Thymus (tissue), 11 donors: Measurements from ENCODE around the gene LIX1. TPM values are rescaled to one million over a fixed set of nuclear protein-coding genes. Genes with fewer than 3 reads are reported as not detected.
"Not testable (repeated sequence)": the region's sequence is repeated elsewhere in the genome, so short reads cannot be mapped to it uniquely, and the experiment has no call there.

Source experiments
- DNase-seq, 9 donors: peaks; one replicate each; pipeline ENCODE4 v3.0.0-alpha.2; 2013; ENCODE audit warnings: low spot score in 9 of 9, low read depth in 6 of 9, missing footprints in 1 of 9
- H3K27ac ChIP-seq, 2 donors: one replicate each; pipeline ENCODE4 v1.5.1; 2013; ENCODE audit warnings: control low read depth in 1 of 2, low read depth in 1 of 2, low read length in 1 of 2, mild to moderate bottlenecking in 1 of 2, moderate library complexity in 1 of 2
- H3K27me3 ChIP-seq, 2 donors: one replicate each; pipeline ENCODE4 v1.5.1; 2013; ENCODE audit warnings: low read length in 1 of 2; ENCODE audit not compliant: control insufficient read depth in 2 of 2, insufficient read depth in 1 of 2
- H3K36me3 ChIP-seq, 2 donors: one replicate each; pipeline ENCODE4 v1.5.1; 2013; ENCODE audit warnings: low read length in 1 of 2, mild to moderate bottlenecking in 1 of 2, moderate library complexity in 1 of 2; ENCODE audit not compliant: control insufficient read depth in 2 of 2, insufficient read depth in 2 of 2
- H3K4me1 ChIP-seq, 2 donors: one replicate each; pipeline ENCODE4 v1.5.1; 2013; ENCODE audit warnings: low read length in 2 of 2; ENCODE audit not compliant: control insufficient read depth in 2 of 2, insufficient read depth in 2 of 2
- H3K4me3 ChIP-seq, 2 donors: one replicate each; pipeline ENCODE4 v1.5.1; 2013; ENCODE audit warnings: low read length in 2 of 2, control low read depth in 1 of 2, mild to moderate bottlenecking in 1 of 2
- H3K9me3 ChIP-seq, 2 donors: one replicate each; pipeline ENCODE4 v1.5.1; 2013; ENCODE audit warnings: low read length in 1 of 2, mild to moderate bottlenecking in 1 of 2; ENCODE audit not compliant: control insufficient read depth in 2 of 2, insufficient read depth in 1 of 2
- WGBS: extraction: QIAGEN DNeasy Blood & Tissue Kit; methylation state at CpG from one replicate; pipeline ENCODE4 v1.1.7; 2013; 5-methylcytosine and 5-hydroxymethylcytosine counted together
- polyA plus RNA-seq: library from polyadenylated mRNA; stranded (reverse); fragments of 200-250 nt; gene quantifications from one replicate; pipeline ENCODE4 v1.2.3, GENCODE V29; 2013
- total RNA-seq: library from RNA; stranded (reverse); fragments of 120-200 nt; gene quantifications from one replicate; pipeline ENCODE4 v1.2.4, GENCODE V29; 2013
- donor health status: healthy.

LIX1 gene
- total and polyA plus RNA-seq, 2 donors: 0.09 TPM

- Histone ChIP-seq H3K4me3 (no peak overlapping the region), H3K9me3 (no peaks in the 10 kb centered on the region), H3K4me1 (peaks cover 0 to 6% of the 10 kb centered on the region in 2 donors), H3K27me3 (no peaks in the 10 kb centered on the region), H3K36me3 (no peaks in the 10 kb centered on the region), H3K27ac (no peak overlapping the region)
- WGBS: 96% methylated on average over 3 of the region's 3 CpGs
- DNase-seq: no peak
These were observed 51.5 kb downstream of the LIX1 start for GRCh38 chr5:97090944-97091343.

GRCh38 chr5:97089149-97089801 is 53.1 kb downstream of the LIX1 start:
- Histone ChIP-seq H3K9me3 (peaks cover 0 to 8% of the 10 kb centered on the region in 2 donors), H3K27me3 (no peaks in the 10 kb centered on the region), H3K4me3 (no peak overlapping the region), H3K36me3 (no peaks in the 10 kb centered on the region), H3K27ac (no peak overlapping the region), H3K4me1 (no peaks in the 10 kb centered on the region)
- WGBS: 88% methylated on average over 6 of the region's 6 CpGs
- DNase-seq: no peak

GRCh38 chr5:97088774-97089148 is 53.6 kb downstream of the LIX1 start:
- Histone ChIP-seq H3K27ac (no peak overlapping the region), H3K27me3 (no peaks in the 10 kb centered on the region), H3K9me3 (peaks cover 0 to 8% of the 10 kb centered on the region in 2 donors), H3K4me3 (no peak overlapping the region), H3K36me3 (no peaks in the 10 kb centered on the region), H3K4me1 (no peaks in the 10 kb centered on the region)
- 98% methylated on average over 2 of the region's 2 CpGs for WGBS
- no peak for DNase-seq

DNA sequence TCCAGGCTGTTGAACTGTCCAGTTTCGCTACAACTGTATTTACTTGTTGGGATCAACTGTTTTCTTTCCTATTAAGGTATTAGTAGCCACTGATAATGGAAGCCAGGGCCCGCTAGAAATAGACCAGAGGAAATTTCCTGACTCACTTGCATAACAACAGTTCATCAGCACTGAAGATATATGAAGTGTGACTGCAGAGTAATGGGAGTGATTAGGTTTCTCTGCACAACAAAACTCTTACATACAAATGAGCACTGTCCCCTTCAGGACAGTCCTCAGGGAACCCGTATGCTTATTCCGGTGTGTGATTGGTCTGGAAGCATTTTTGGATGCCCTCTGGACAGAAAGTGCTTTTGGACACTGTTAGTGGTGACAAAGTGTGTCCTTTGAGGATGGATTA is 55.3 kb downstream of the LIX1 start:
- Histone ChIP-seq H3K9me3 (peaks cover 0 to 8% of the 10 kb centered on the region in 2 donors), H3K27me3 (no peaks in the 10 kb centered on the region), H3K4me3 (no peak overlapping the region), H3K4me1 (no peaks in the 10 kb centered on the region), H3K27ac (no peak overlapping the region), H3K36me3 (no peaks in the 10 kb centered on the region)
- whole genome bisulfite sequencing: 96% methylated on average over 4 of the region's 4 CpGs
- no peak for DNase-seq

DNA sequence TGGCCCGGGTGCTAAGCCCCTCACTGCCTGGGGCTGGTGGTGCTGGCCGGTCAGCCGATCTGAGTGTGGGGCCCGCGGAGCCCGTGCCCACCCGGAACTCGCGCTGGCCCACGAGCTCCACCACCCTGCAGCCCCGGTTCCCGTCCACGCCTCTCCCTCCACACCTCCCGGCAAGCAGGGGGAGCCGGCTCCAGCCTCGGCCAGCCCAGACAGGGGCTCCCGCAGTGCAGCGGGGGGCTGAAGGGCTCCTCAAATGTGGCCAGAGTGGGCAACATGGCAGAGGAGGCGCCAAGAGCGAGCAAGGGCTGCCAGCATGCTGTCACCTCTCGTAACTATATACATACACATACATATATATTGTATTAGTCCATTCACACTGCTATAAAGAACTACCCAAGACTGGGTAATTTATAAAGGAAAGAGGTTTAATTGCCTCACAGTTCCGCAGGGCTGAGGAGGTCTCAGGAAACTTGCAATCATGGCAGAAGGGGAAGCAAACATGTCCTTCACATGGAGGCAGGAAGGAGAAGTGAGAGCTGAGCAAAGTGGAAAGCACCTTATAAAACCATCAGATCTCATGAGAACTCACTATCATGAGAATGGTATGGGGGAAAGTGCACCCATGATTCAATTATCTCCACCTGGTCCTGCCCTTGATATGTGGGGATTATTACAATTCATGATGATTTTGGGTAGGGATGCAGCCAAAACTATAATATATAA is 56.8 kb downstream of the LIX1 start:
- DNase-seq: no peak
- no peaks in the 10 kb centered on the region for H3K27me3 ChIP-seq
- no peaks in the 10 kb centered on the region for H3K36me3 ChIP-seq
- no peak overlapping the region for H3K27ac ChIP-seq
- peaks cover 0 to 8% of the 10 kb centered on the region in 2 donors for H3K9me3 ChIP-seq
- no peaks in the 10 kb centered on the region for H3K4me1 ChIP-seq
- H3K4me3 ChIP-seq: no peak overlapping the region
- 97% methylated on average over 22 of the region's 22 CpGs for WGBS

GRCh38 chr5:97084782-97085458 is 57.5 kb downstream of the LIX1 start:
- not testable (repeated sequence) for H3K27ac ChIP-seq, H3K4me3 ChIP-seq, DNase-seq, H3K36me3 ChIP-seq, H3K9me3 ChIP-seq, H3K27me3 ChIP-seq, H3K4me1 ChIP-seq
- 96% methylated on average over 21 of the region's 21 CpGs for WGBS

GRCh38 chr5:97078958-97079743 is 63.3 kb downstream of the LIX1 start:
- DNase-seq: no peak
- H3K4me1 ChIP-seq: no peaks in the 10 kb centered on the region
- no peaks in the 10 kb centered on the region for H3K27me3 ChIP-seq
- no peak overlapping the region for H3K27ac ChIP-seq
- WGBS: 82% methylated on average over 4 of the region's 4 CpGs
- no peak overlapping the region for H3K4me3 ChIP-seq
- no peaks in the 10 kb centered on the region for H3K9me3 ChIP-seq
- H3K36me3 ChIP-seq: no peaks in the 10 kb centered on the region

- H3K9me3 ChIP-seq: no peaks in the 10 kb centered on the region
- 95% methylated on average over 4 of the region's 4 CpGs for WGBS
- no peaks in the 10 kb centered on the region for H3K36me3 ChIP-seq
- no peaks in the 10 kb centered on the region for H3K27me3 ChIP-seq
- H3K27ac ChIP-seq: no peak overlapping the region
- no peaks in the 10 kb centered on the region for H3K4me1 ChIP-seq
- H3K4me3 ChIP-seq: no peak overlapping the region
- DNase-seq: no peak
These were observed 65.2 kb downstream of the LIX1 start for GRCh38 chr5:97077246-97077645.

DNA sequence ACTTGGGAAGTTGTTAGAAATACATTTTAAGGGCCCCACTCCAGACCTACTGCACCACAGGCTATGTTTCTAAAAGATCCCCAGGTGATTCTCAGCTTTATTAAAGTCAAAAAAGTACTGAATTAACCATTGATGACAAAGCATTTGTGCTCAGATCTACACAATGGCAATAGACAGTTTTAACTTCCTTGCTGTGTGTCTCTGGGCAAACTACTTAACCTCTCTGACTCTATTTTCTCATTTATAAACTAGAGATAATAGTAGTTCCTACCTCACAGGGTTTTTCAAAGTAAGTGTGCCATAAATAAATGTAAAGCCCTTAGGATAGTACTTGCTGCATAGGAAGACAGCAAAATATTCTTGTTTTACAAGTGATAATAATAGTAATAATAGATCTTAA is 66.3 kb downstream of the LIX1 start:
- H3K4me1 ChIP-seq: no peaks in the 10 kb centered on the region
- no peak overlapping the region for H3K27ac ChIP-seq
- no peaks in the 10 kb centered on the region for H3K36me3 ChIP-seq
- no peaks in the 10 kb centered on the region for H3K9me3 ChIP-seq
- no peak overlapping the region for H3K4me3 ChIP-seq
- no peak for DNase-seq
- H3K27me3 ChIP-seq: no peaks in the 10 kb centered on the region
